ENCODE results near the gene ACTN4. TPM values are rescaled to one million over a fixed set of nuclear protein-coding genes. Genes with fewer than 3 reads are reported as not detected.

ACTN4 gene
- total and polyA plus RNA-seq, 2 experiments from 2014 or later: 68.9 to 427 TPM

DNA sequence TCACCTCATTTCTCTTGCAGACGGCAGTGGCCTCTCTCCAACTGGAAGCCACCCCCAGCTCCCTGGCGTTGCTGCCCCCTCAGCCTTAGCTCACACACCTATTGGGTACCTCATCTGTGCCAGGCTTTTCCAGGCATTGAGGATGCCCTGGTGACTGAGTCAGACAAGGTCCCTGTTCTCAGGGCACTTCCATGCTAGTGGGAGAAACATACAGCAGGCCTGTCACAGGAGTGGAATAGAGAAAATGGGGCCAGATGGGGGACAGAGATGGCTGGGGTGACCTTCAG, 62.9 kb downstream of the ACTN4 start:
- TF ChIP-seq POLR2AphosphoS5 (IDR thresholded peaks at IDR 0.05; ENCODE audit: low read depth): peak; percentile 13; the same call in 1 of the 2 replicates
- TF ChIP-seq, protein P1, sequence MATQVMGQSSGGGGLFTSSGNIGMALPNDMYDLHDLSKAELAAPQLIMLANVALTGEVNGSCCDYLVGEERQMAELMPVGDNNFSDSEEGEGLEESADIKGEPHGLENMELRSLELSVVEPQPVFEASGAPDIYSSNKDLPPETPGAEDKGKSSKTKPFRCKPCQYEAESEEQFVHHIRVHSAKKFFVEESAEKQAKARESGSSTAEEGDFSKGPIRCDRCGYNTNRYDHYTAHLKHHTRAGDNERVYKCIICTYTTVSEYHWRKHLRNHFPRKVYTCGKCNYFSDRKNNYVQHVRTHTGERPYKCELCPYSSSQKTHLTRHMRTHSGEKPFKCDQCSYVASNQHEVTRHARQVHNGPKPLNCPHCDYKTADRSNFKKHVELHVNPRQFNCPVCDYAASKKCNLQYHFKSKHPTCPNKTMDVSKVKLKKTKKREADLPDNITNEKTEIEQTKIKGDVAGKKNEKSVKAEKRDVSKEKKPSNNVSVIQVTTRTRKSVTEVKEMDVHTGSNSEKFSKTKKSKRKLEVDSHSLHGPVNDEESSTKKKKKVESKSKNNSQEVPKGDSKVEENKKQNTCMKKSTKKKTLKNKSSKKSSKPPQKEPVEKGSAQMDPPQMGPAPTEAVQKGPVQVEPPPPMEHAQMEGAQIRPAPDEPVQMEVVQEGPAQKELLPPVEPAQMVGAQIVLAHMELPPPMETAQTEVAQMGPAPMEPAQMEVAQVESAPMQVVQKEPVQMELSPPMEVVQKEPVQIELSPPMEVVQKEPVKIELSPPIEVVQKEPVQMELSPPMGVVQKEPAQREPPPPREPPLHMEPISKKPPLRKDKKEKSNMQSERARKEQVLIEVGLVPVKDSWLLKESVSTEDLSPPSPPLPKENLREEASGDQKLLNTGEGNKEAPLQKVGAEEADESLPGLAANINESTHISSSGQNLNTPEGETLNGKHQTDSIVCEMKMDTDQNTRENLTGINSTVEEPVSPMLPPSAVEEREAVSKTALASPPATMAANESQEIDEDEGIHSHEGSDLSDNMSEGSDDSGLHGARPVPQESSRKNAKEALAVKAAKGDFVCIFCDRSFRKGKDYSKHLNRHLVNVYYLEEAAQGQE (IDR thresholded peaks at IDR 0.05; ENCODE audit: unreplicated experiment): no peak
- no peak overlapping the region for H3K4me2 ChIP-seq
- peaks cover 79% of the 10 kb centered on the region for H3K36me3 Mint-ChIP-seq (ENCODE audit: low read depth)
- H2AFZ ChIP-seq: no peak overlapping the region
- peaks cover 6% of the 10 kb centered on the region; the same call in 1 of the 2 replicates for H3K79me2 ChIP-seq (replicated peaks; ENCODE audit: insufficient read depth)
- H4K20me1 ChIP-seq (replicated peaks; ENCODE audit: insufficient read depth): no peaks in the 10 kb centered on the region; the same call in 1 of the 2 replicates
- no peaks in the 10 kb centered on the region for H3K9me2 ChIP-seq (ENCODE audit: insufficient read depth)
- peak overlapping the region; percentile 36; the same call in 1 of the 2 replicates for H3K27ac Mint-ChIP-seq
- no peaks in the 10 kb centered on the region for H3K4me1 ChIP-seq (ENCODE audit: insufficient read depth)
- H3K4me3 ChIP-seq: no peak overlapping the region
- H3K27me3 ChIP-seq (ENCODE audit: insufficient read depth): no peaks in the 10 kb centered on the region
- no peaks in the 10 kb centered on the region; the same call in 2 of the 3 replicates for H3K9me3 Mint-ChIP-seq
- no peak overlapping the region; the same call in 1 of the 2 replicates for H3K27ac ChIP-seq (ENCODE audit: low read depth)
- peaks cover 37% of the 10 kb centered on the region; the same call in 1 of the 2 replicates for H3K36me3 ChIP-seq (ENCODE audit: insufficient read depth)
- H3K4me1 Mint-ChIP-seq: no peaks in the 10 kb centered on the region
- no peak for DNase-seq (ENCODE audit: low spot score)
- ATAC-seq: no peak
- 0 out of 2 replicates have a peak, but pooled peaks cover 6% of the 10 kb centered on the region for H3F3A ChIP-seq (replicated peaks; ENCODE audit: low read depth)
- no peak overlapping the region for H3K4me3 Mint-ChIP-seq
- H3K27me3 Mint-ChIP-seq (ENCODE audit: insufficient read depth, low read depth, poor library complexity): peaks cover 17% of the 10 kb centered on the region

DNA sequence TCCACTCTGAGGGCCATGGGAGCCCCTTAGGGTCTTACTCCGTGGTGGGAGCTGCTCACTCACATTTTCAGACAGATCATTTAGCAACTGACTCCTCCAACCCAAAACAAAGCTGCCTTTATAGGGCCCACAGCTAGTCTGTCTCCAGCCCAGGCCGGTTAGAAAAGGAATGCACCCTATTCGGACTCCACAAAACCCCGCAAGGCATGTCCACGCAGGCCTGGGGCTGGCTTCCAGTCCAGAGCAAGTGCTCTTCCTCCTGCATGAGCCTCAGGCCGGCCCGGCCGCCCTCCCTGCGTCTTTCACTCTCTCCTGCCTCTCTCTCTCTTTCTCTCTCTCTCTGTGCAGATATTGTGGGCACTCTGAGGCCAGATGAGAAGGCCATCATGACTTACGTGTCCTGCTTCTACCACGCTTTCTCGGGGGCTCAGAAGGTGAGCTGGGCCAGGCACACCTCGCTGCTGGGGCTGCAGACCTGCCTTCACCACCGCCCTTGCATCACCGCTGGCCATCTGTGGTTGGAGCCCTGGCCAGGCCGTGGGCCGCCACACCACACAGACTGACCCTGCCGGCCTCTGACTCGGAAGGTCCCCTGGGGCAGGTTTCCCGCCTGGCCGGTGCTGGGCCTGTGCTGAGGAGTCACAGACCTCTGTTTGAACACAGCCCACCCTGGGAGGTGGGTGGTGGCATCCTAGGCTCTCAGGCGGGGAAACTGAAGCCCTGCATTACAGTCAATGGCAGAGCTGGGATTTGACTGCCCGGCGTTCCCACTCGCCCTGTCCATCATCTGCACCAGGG, 63.7 kb downstream of the ACTN4 start:
- no peak overlapping the region for H3K4me3 Mint-ChIP-seq
- no peak overlapping the region for H3K4me2 ChIP-seq
- H3K4me1 Mint-ChIP-seq: no peaks in the 10 kb centered on the region
- H2AFZ ChIP-seq: no peak overlapping the region
- no peaks in the 10 kb centered on the region for H3K4me1 ChIP-seq (ENCODE audit: insufficient read depth)
- H3K79me2 ChIP-seq (replicated peaks; ENCODE audit: insufficient read depth): peaks cover 6% of the 10 kb centered on the region; the same call in 1 of the 2 replicates
- DNase-seq (ENCODE audit: low spot score) (no peak), ATAC-seq (no peak)
- H3K36me3 Mint-ChIP-seq (ENCODE audit: low read depth): peaks cover 78% of the 10 kb centered on the region
- H3K9me2 ChIP-seq (ENCODE audit: insufficient read depth): no peaks in the 10 kb centered on the region
- no peaks in the 10 kb centered on the region for H3K27me3 ChIP-seq (ENCODE audit: insufficient read depth)
- no peaks in the 10 kb centered on the region; the same call in none of the 2 replicates for H4K20me1 ChIP-seq (replicated peaks; ENCODE audit: insufficient read depth)
- 0 out of 2 replicates have a peak, but pooled peaks cover 3% of the 10 kb centered on the region for H3F3A ChIP-seq (replicated peaks; ENCODE audit: low read depth)
- peaks cover 17% of the 10 kb centered on the region for H3K27me3 Mint-ChIP-seq (ENCODE audit: insufficient read depth, low read depth, poor library complexity)
- H3K36me3 ChIP-seq (ENCODE audit: insufficient read depth): peaks cover 37% of the 10 kb centered on the region
- H3K4me3 ChIP-seq: no peak overlapping the region
- H3K9me3 Mint-ChIP-seq: no peaks in the 10 kb centered on the region; the same call in 2 of the 3 replicates
- peak overlapping the region; percentile 47; the same call in 1 of the 2 replicates for H3K27ac Mint-ChIP-seq
- H3K27ac ChIP-seq (ENCODE audit: low read depth): no peak overlapping the region; the same call in 1 of the 2 replicates
- TF ChIP-seq EZH2phosphoT487 (IDR thresholded peaks at IDR 0.05; ENCODE audit: unreplicated experiment) (no peak), STAT1 (IDR thresholded peaks at IDR 0.05; ENCODE audit: unreplicated experiment) (no peak), CREB1 (CRISPR knock-in tag; IDR thresholded peaks at IDR 0.05; ENCODE audit: low read depth) (no peak), ETS1 (IDR thresholded peaks at IDR 0.05) (no peak), ZNF114 (CRISPR knock-in tag; IDR thresholded peaks at IDR 0.05) (no peak), ZNF331 (CRISPR knock-in tag; IDR thresholded peaks at IDR 0.05; ENCODE audit: low read depth) (no peak), NANOG (IDR thresholded peaks at IDR 0.05; ENCODE audit: borderline replicate concordance) (no peak), POLR2AphosphoS5 (IDR thresholded peaks at IDR 0.05; ENCODE audit: low read depth) (no peak)
- TF ChIP-seq, protein P2, sequence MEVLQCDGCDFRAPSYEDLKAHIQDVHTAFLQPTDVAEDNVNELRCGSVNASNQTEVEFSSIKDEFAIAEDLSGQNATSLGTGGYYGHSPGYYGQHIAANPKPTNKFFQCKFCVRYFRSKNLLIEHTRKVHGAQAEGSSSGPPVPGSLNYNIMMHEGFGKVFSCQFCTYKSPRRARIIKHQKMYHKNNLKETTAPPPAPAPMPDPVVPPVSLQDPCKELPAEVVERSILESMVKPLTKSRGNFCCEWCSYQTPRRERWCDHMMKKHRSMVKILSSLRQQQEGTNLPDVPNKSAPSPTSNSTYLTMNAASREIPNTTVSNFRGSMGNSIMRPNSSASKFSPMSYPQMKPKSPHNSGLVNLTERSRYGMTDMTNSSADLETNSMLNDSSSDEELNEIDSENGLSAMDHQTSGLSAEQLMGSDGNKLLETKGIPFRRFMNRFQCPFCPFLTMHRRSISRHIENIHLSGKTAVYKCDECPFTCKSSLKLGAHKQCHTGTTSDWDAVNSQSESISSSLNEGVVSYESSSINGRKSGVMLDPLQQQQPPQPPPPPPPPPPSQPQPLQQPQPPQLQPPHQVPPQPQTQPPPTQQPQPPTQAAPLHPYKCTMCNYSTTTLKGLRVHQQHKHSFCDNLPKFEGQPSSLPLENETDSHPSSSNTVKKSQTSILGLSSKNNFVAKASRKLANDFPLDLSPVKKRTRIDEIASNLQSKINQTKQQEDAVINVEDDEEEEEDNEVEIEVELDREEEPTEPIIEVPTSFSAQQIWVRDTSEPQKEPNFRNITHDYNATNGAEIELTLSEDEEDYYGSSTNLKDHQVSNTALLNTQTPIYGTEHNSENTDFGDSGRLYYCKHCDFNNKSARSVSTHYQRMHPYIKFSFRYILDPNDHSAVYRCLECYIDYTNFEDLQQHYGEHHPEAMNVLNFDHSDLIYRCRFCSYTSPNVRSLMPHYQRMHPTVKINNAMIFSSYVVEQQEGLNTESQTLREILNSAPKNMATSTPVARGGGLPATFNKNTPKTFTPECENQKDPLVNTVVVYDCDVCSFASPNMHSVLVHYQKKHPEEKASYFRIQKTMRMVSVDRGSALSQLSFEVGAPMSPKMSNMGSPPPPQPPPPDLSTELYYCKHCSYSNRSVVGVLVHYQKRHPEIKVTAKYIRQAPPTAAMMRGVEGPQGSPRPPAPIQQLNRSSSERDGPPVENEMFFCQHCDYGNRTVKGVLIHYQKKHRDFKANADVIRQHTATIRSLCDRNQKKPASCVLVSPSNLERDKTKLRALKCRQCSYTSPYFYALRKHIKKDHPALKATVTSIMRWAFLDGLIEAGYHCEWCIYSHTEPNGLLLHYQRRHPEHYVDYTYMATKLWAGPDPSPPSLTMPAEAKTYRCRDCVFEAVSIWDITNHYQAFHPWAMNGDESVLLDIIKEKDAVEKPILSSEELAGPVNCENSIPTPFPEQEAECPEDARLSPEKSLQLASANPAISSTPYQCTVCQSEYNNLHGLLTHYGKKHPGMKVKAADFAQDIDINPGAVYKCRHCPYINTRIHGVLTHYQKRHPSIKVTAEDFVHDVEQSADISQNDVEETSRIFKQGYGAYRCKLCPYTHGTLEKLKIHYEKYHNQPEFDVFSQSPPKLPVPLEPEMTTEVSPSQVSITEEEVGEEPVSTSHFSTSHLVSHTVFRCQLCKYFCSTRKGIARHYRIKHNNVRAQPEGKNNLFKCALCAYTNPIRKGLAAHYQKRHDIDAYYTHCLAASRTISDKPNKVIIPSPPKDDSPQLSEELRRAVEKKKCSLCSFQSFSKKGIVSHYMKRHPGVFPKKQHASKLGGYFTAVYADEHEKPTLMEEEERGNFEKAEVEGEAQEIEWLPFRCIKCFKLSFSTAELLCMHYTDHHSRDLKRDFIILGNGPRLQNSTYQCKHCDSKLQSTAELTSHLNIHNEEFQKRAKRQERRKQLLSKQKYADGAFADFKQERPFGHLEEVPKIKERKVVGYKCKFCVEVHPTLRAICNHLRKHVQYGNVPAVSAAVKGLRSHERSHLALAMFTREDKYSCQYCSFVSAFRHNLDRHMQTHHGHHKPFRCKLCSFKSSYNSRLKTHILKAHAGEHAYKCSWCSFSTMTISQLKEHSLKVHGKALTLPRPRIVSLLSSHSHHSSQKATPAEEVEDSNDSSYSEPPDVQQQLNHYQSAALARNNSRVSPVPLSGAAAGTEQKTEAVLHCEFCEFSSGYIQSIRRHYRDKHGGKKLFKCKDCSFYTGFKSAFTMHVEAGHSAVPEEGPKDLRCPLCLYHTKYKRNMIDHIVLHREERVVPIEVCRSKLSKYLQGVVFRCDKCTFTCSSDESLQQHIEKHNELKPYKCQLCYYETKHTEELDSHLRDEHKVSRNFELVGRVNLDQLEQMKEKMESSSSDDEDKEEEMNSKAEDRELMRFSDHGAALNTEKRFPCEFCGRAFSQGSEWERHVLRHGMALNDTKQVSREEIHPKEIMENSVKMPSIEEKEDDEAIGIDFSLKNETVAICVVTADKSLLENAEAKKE (CRISPR knock-in tag; IDR thresholded peaks at IDR 0.05): no peak

All from GM23338 (cell line).